Measurements from ENCODE around the gene GRIN1.

Gene GRIN1

GRCh38 chr9:137176302-137177182 lies 37.6 kb downstream of the GRIN1 start:
- H3K27me3 ChIP-seq, result peaks cover 45% of the 10 kb centered on the region
- H3K36me3 ChIP-seq, result peaks cover 50% of the 10 kb centered on the region
- no peaks in the 10 kb centered on the region for H3K9me3 ChIP-seq
- no peak overlapping the region for H3K4me3 ChIP-seq (ENCODE audit: low read depth in 1 of 2, low read length in 1 of 2)
- no peak for TF ChIP-seq CTCF (IDR thresholded peaks at IDR 0.05)
- no peak overlapping the region for H3K27ac ChIP-seq
- H3K4me1 ChIP-seq (ENCODE audit: control insufficient read depth in 1 of 2, insufficient read depth in 1 of 2, low read depth in 1 of 2, low read length in 1 of 2), result no peaks in the 10 kb centered on the region

DNA sequence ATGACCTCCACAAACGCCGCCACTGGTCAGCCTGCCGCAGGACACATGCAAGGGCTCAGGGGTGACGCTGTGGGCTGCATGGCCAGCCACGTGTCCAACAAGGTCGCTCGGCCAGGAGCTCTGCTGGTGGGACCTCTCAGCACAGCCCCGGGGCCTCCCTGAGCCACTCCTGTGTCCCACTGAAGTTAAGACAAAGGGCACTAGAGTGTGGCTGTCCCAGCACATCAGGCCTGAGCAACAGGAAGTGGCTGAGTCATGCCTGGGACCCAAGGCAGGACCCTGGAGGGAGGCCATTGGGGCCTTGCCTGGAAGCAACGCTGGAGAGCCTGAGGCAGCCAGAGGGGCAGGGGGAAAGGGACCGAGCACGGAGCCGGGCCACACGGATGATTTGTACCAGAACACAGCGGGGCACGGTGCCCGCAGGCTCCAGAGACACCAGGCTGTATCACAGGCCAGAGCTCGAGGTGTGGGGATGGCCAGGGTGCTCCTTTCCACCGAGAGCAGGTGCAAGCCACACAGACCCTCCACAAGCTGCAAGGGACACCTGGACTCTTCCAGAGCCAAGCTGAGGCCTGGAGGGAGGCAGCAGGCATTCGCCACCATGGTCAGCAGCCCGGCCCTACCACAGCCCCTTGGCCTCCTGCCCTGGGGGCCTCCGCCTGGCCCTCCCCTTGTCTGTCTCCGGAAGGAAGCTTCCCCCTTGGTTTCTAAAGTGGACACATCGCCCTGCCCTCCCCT lies 39.4 kb downstream of the GRIN1 start:
- TF ChIP-seq CTCF (IDR thresholded peaks at IDR 0.05), result no peak
- Histone ChIP-seq H3K4me3 (ENCODE audit: low read depth in 1 of 2, low read length in 1 of 2) (no peak overlapping the region), H3K27ac (no peak overlapping the region), H3K4me1 (ENCODE audit: control insufficient read depth in 1 of 2, insufficient read depth in 1 of 2, low read depth in 1 of 2, low read length in 1 of 2) (no peaks in the 10 kb centered on the region), H3K27me3 (peaks cover 26% of the 10 kb centered on the region), H3K36me3 (peaks cover 68% of the 10 kb centered on the region), H3K9me3 (no peaks in the 10 kb centered on the region)

- no peak for TF ChIP-seq CTCF (IDR thresholded peaks at IDR 0.05)
- H3K27ac ChIP-seq, result no peak overlapping the region
- no peaks in the 10 kb centered on the region for H3K4me1 ChIP-seq (ENCODE audit: control insufficient read depth in 1 of 2, insufficient read depth in 1 of 2, low read depth in 1 of 2, low read length in 1 of 2)
Observed at GRCh38 chr9:137178939-137179630, 40.1 kb downstream of the GRIN1 start.

DNA sequence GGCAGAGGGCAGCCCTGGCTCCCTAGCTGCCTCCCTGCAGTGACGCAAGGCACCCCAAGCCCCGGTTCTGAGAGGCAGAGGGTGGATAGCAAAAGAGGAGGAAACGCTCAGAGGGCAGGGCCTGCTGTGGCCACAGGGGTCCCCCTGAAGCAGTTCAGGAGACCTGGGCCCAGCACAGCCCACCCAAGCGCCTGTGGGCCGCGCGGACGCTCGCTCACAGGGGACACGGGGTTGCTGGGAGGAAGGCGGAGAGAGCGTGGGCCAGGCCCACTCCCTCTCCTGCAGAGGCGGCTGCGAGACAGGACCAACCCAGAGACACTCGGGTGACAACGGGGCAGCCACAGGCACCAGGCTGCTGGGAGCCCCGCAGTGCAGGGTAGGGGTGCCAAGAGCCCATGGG lies 40.8 kb downstream of the GRIN1 start:
- TF ChIP-seq CTCF (IDR thresholded peaks at IDR 0.05), result no peak
- H3K4me3 ChIP-seq (ENCODE audit: low read depth in 1 of 2, low read length in 1 of 2), result no peak overlapping the region
- no peaks in the 10 kb centered on the region for H3K9me3 ChIP-seq
- H3K27ac ChIP-seq, result no peak overlapping the region
- peaks cover 12% of the 10 kb centered on the region for H3K27me3 ChIP-seq
- no peaks in the 10 kb centered on the region for H3K4me1 ChIP-seq (ENCODE audit: control insufficient read depth in 1 of 2, insufficient read depth in 1 of 2, low read depth in 1 of 2, low read length in 1 of 2)
- peaks cover 82% of the 10 kb centered on the region for H3K36me3 ChIP-seq

More at GRCh38 chr9:137178939-137179630, 40.1 kb downstream of the GRIN1 start:
- Histone ChIP-seq H3K27me3 (peaks cover 19% of the 10 kb centered on the region), H3K9me3 (no peaks in the 10 kb centered on the region), H3K36me3 (peaks cover 75% of the 10 kb centered on the region), H3K4me3 (ENCODE audit: low read depth in 1 of 2, low read length in 1 of 2) (no peak overlapping the region)

DNA sequence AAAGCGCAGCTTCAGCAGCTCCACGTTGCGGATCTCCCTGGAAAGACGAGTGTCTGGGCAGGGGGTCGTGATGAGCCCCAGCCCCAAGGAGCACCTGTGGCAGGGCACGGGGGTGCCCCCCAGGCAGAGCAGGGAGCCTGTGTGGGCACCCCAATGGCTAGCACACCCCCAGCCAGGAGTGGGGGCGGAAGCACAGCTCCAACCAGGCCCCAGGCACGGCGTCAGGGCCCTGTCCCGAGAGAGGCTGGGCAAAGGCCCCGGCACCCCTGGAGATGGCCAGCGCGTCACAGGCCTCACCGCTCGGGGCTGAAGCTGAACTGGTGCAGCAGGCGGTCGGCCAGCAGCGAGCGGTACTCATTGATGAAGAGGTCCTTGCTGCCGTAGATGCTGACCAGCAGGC lies 41.5 kb downstream of the GRIN1 start:
- Histone ChIP-seq H3K36me3 (peaks cover 89% of the 10 kb centered on the region), H3K4me1 (ENCODE audit: control insufficient read depth in 1 of 2, insufficient read depth in 1 of 2, low read depth in 1 of 2, low read length in 1 of 2) (no peaks in the 10 kb centered on the region), H3K27me3 (peaks cover 5% of the 10 kb centered on the region), H3K4me3 (ENCODE audit: low read depth in 1 of 2, low read length in 1 of 2) (no peak overlapping the region), H3K27ac (no peak overlapping the region), H3K9me3 (no peaks in the 10 kb centered on the region)
- TF ChIP-seq CTCF (IDR thresholded peaks at IDR 0.05), result no peak
